ENCODE results near the gene ILF3.
"Not testable (repeated sequence)": the region's sequence is repeated elsewhere in the genome, so short reads cannot be mapped to it uniquely, and the experiment has no call there.

The ILF3 gene

GRCh38 chr19:10643172-10643967, 10.8 kb upstream of the ILF3 start:
- no peak for DNase-seq

DNA sequence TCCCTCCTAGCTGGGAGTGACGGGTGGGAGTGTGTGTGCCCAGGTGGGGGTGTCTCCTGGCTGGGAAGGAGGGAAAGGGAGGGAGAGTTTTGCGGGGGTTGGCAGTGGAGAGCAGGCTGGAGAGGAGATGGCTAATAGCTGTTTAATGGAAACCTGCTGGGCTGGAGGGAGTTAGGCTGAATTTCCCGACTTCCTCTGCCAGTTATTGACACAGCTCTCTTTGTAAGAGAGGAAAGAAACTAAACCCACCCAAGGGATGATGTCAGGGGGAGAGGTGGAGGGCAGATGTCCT, 10.2 kb upstream of the ILF3 start:
- DNase-seq: no peak

- DNase-seq: peak; percentile 35
These were observed 9.7 kb upstream of the ILF3 start for GRCh38 chr19:10644260-10645007.

- no peak for DNase-seq
These were observed 7.5 kb upstream of the ILF3 start for GRCh38 chr19:10646456-10647159.

DNA sequence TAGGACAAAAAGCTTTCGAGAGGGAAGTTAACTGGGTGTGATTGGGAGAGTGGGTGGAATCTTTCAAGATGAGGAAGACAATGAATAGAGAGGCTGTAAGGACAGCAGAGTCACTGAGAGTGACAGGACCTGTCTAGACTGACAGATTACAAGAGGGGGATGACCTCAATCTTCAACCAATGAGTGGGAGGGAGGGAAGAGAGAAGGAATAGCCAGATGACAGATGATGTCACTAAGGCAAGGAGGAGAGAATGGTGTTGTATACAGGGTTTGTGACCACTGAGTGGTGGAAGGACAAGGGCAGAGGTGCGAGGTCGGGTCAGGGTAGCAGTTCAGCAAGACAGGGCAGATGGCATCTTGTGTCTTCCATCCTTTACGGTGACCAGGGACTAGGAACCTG, 5.8 kb upstream of the ILF3 start:
- DNase-seq: no peak

DNA sequence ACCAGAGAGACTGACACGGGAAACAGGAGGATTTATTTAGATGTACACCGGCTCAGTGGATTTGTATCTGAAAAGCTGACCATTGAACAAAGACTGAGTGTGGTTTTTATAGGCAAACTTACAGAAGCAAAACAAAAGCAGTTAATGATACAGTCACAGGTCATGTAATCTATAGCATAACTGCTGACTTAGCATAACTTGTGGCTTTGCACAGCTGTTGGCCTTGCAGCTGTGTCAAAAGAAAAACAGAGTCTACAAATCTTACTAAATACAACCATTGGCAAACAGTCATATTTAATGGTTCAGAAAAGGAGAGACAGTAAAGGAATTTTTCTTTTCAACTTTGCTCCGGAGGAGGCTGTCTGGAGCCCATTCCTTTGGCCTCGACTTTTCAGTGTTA, 2.3 kb upstream of the ILF3 start:
- DNase-seq: no peak

DNA sequence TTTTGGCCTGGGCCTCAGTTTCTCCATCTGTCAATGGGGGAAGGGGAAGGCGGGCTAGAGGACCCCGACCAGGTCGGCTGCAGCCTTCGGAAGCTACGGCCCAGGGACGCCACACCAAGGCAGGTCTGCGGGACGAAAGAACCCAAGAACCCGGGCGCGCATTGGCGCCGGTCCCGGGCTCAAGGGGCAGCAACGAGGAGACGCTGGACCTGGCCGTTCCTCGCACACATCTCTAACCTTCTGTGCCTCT, 739 bp upstream of the ILF3 start:
- DNase-seq: no peak

DNA sequence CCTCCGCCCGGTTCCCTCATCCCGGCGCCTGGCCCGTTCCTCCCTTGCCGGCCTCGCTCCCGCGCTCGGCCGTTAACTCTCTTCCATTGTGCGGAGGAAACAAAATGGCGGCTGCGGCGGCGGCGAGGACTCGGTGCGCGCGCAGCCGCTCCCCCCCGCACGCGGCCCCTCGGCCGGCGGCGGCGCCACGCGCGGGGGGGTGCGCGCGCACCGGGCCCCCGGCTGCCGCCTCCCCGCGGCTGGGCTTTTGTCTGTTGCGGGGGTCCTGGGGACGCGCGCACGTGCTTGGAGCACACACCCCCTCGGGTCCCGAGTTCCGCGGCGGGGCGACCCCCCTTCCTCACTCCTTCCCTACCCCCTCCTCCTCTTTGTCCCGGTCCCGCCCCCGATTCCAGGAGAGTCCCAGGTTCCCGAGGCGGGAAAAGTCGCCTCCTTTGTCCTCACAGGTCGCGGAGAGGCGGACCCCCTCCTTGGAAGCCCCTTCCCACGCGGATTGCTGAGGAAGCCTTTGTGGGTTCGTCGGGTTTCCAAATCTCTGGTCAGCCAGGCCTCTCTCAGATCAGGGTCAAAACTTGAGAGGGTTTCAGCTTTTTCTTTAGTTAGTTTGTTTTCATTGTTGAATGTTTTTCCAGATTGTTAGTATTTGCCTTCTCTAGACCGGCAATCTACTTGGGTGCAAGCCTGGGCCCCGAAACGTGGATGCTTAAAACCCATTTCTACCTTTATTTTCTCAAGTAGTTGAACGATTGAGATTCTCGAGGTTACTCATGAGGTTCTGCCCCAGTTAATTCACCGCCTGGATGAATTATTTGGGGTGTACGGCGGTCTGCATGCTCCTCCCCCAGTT, 687 bp downstream of the ILF3 start:
- DNase-seq: peak; percentile 22

- DNase-seq: no peak
These were observed 1.5 kb downstream of the ILF3 start for GRCh38 chr19:10655457-10656312.

GRCh38 chr19:10660346-10660745, 6.2 kb downstream of the ILF3 start:
- DNase-seq: no peak

GRCh38 chr19:10661946-10662345, 7.8 kb downstream of the ILF3 start:
- no peak for DNase-seq

DNA sequence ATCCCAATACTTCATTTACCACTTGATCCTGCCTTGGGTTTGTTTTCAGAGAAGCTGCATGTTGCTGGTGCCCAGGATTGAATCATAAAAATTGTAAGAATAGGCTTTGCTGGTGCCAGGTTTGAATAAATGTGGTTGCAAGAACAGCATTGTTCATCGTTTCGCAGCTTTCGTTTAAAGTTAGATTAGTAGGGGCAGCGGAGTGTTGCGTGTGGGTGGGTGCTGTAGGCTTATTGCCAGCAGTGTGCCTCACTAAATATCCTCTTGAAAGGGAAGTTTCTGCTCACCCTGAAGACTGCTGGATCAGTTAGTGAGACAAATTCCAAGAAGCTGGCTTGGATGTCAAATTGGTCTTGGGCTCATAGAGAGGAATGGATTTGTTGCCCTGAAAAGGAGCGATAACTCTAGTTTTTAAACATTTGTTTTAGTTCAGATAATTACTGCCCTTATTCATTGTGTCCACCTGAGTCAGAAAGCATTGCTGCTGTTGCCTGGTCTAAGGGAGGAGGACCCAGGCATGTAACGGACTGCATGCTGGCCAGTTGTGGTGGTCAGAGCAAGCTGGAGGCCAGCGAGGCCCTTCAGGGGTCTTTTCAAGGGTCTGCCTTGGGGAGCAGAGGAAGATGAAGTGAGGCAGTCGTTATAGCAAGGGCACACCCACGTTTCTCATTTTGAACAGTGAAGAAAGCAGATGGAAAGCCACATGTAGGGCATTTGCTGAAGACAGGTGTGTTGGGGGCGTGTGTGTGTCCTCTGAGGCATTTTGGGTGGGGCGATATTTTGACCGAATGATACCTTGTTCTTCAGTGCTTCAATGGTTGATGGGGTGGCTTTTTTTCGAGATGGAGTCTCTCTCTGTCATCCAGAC, 8.5 kb downstream of the ILF3 start:
- DNase-seq: no peak

GRCh38 chr19:10663252-10663563, 9.1 kb downstream of the ILF3 start:
- DNase-seq: not testable (repeated sequence)

DNA sequence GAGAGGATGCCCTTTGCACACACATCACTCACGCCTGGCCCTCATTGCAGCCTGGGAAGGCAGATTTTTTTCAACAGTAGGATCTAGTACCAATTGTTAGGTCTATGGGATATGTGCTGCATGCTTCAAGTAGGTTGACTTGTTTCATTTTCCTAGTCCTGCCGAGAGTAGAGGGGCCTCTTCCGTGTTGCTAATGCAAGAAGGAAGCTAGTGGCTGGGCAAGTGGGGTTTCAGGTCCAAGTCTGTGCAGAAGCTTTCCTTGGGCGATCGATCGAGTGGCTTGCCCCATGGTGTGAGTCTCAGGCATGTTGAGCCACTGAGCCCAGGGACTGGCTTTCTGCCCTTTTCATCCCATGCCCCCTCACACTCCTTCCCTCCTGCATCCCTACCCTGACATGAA, 13.7 kb downstream of the ILF3 start:
- no peak for DNase-seq

- DNase-seq: peak; percentile 25
These were observed 15.1 kb downstream of the ILF3 start for GRCh38 chr19:10669246-10669645.

- DNase-seq: no peak
These were observed 16.0 kb downstream of the ILF3 start for GRCh38 chr19:10670182-10670581.

DNA sequence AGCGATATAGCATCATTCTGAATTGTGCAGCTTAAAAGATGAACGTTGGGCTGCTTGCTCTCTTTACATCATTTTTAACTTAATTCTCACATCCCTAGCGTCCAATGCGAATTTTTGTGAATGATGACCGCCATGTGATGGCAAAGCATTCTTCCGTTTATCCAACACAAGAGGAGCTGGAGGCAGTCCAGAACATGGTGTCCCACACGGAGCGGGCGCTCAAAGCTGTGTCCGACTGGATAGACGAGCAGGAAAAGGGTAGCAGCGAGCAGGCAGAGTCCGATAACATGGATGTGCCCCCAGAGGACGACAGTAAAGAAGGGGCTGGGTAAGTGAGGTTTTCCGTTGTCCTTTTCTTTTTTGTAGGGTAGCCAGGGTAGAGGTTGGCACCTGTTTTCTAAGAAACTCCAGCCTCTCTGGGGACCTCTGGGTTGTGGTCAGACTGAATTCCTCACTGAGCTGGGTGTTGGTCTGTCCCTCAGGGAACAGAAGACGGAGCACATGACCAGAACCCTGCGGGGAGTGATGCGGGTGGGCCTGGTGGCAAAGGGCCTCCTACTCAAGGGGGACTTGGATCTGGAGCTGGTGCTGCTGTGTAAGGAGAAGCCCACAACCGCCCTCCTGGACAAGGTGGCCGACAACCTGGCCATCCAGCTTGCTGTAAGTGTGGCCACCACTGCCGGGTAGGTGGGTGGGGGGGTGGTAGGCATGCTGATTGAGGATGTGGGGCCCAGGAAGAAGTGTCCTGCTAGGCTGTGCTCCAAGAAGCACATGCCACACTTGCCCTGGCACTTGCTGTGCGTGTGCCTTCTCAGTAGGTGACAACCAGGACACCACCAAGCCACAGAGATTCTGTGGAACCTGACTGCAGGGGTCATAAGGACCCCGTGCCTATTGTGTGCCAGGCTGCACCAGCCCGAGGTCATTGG, 17.0 kb downstream of the ILF3 start:
- no peak for DNase-seq

- not testable (repeated sequence) for DNase-seq
These were observed 17.8 kb downstream of the ILF3 start for GRCh38 chr19:10671922-10672321.

DNA sequence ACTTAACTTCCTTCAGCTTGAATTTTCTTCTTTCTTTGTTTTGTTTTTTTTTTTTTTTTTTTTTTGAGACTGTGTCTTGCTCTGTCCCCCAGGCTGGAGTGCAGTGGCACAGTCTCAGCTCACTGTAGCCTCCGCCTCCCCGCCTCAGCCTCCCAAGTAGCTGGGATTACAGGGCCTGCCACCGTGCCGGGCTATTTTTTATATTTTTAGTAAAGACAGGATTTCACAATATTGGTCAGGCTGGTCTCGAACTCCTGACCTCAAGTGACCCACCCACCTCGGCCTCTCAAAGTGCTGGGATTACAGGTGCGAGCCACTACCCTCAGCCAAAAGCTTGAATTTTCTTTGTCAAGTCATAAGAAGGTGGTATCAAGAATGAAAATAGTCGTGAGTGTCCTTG, 21.1 kb downstream of the ILF3 start:
- DNase-seq: not testable (repeated sequence)

- no peak for DNase-seq
These were observed 23.6 kb downstream of the ILF3 start for GRCh38 chr19:10677751-10678150.

Measured in NCI-H446 treated with DMSO at 0.1 percent for 48 hours (cell line).